B cell (primary cell): ENCODE data around the gene LZTR1. TPM values are rescaled to one million over a fixed set of nuclear protein-coding genes. Genes with fewer than 3 reads are reported as not detected.

Experiments used
- ATAC-seq: fragments of 200-7000 bp; cut with Tn5 transposase; one replicate; pipeline ENCODE4 v1.10.0; 2021; ENCODE audit warnings: low read depth, mild to moderate bottlenecking, moderate number of reproducible peaks, moderate library complexity
- CTCF ChIA-PET: fragments of 350-600 bp; sonication (Branson Sonifier 250); formaldehyde crosslinking; loops from one replicate; lab custom pipeline; 2021; ENCODE audit warnings: antibody characterized with exemption, inconsistent platforms; lab: Charles Lee
- POLR2A ChIA-PET: fragments of 350-600 bp; sonication (Branson Sonifier 250); formaldehyde crosslinking; loops from one replicate; lab custom pipeline; 2021; ENCODE audit warnings: antibody characterized with exemption; lab: Charles Lee
- DNase-seq: peaks from one replicate; pipeline ENCODE4 v3.0.0; 2013
- H2AFZ ChIP-seq: 2 replicates; pipeline ENCODE4 v1.6.1; 2012; ENCODE audit warnings: mild to moderate bottlenecking, low read depth, low read length; ENCODE audit not compliant: insufficient read depth, poor library complexity, severe bottlenecking
- H3K27ac ChIP-seq, 2 donors: 1 replicate in 1 of 2; 2 replicates in 1 of 2; pipeline ENCODE4 v1.5.1; 2012 to 2013; ENCODE audit warnings: low read length in 2 of 2, mild to moderate bottlenecking in 2 of 2, moderate library complexity in 1 of 2
- H3K27me3 ChIP-seq, 4 experiments: fragments of 200-600 bp in 1 of 4; sonication (generic) in 1 of 4; replicated peaks in 1 of 4; 1 replicate in 2 of 4; 2 replicates in 2 of 4; pipeline versions ENCODE4 v1.6.1 to v1.7.0; 2013 to 2016; ENCODE audit warnings: low read length in 3 of 4, mild to moderate bottlenecking in 2 of 4, mixed read lengths in 1 of 4, moderate library complexity in 1 of 4; ENCODE audit not compliant: insufficient read depth in 4 of 4, control insufficient read depth in 3 of 4; ENCODE audit errors: control extremely low read depth in 1 of 4
- H3K36me3 ChIP-seq, 2 experiments: replicated peaks in 1 of 2; 1 replicate in 1 of 2; 2 replicates in 1 of 2; pipeline versions ENCODE4 v1.6.1 to v1.7.1; 2013; ENCODE audit warnings: low read length in 1 of 2; ENCODE audit not compliant: insufficient read depth in 2 of 2, control insufficient read depth in 1 of 2; ENCODE audit errors: control extremely low read depth in 1 of 2, extremely low read depth in 1 of 2
- H3K4me1 ChIP-seq, 2 donors: fragments of 200-600 bp in 1 of 2; sonication (generic) in 1 of 2; 1 replicate in 1 of 2; 2 replicates in 1 of 2; pipeline versions ENCODE4 v1.5.1 to v1.6.1; 2013 to 2017; ENCODE audit warnings: low read length in 2 of 2; ENCODE audit not compliant: control insufficient read depth in 2 of 2, insufficient read depth in 2 of 2
- H3K4me2 ChIP-seq: replicated peaks from 2 replicates; pipeline ENCODE3; 2012; ENCODE audit warnings: mild to moderate bottlenecking, low read depth, low read length; ENCODE audit not compliant: poor library complexity, severe bottlenecking
- H3K4me3 ChIP-seq, 5 experiments: fragments of 200-600 bp in 1 of 5; sonication (generic) in 1 of 5; 1 replicate in 3 of 5; 2 replicates in 2 of 5; pipeline versions ENCODE4 v1.5.1 to v1.7.0; 2011 to 2016; ENCODE audit warnings: low read length in 4 of 5, mild to moderate bottlenecking in 4 of 5, low read depth in 2 of 5, control low read depth in 1 of 5, moderate library complexity in 1 of 5; ENCODE audit not compliant: insufficient read depth in 1 of 5; ENCODE audit errors: control extremely low read depth in 1 of 5, extremely low read depth in 1 of 5
- H3K79me2 ChIP-seq: fragments of 200-600 bp; sonication (generic); one replicate; pipeline ENCODE4 v1.6.0; 2016; ENCODE audit warnings: low read length; ENCODE audit not compliant: control insufficient read depth, insufficient read depth
- H3K9ac ChIP-seq: fragments of 200-600 bp; sonication (generic); 2 replicates; pipeline ENCODE4 v1.6.1; 2017; ENCODE audit warnings: mild to moderate bottlenecking, low read length, moderate library complexity
- H3K9me3 ChIP-seq, 3 donors: one replicate each; pipeline versions ENCODE4 v1.6.1 to v1.7.1; 2013; ENCODE audit warnings: low read length in 2 of 3; ENCODE audit not compliant: control insufficient read depth in 2 of 3, insufficient read depth in 1 of 3; ENCODE audit errors: control extremely low read depth in 1 of 3
- H4K20me1 ChIP-seq: 2 replicates; pipeline ENCODE4 v1.6.0; 2012; ENCODE audit warnings: mild to moderate bottlenecking, low read length; ENCODE audit not compliant: insufficient read depth, control insufficient read depth, poor library complexity, severe bottlenecking
- H3K27ac Mint-ChIP-seq: one replicate; pipeline ENCODE4 v1.8.0; 2021; ENCODE audit warnings: mixed read lengths
- H3K27me3 Mint-ChIP-seq: one replicate; pipeline ENCODE4 v1.8.0; 2021; ENCODE audit warnings: mixed read lengths
- H3K4me1 Mint-ChIP-seq: one replicate; pipeline ENCODE4 v1.8.0; 2021; ENCODE audit warnings: mixed read lengths
- H3K4me3 Mint-ChIP-seq: one replicate; pipeline ENCODE4 v1.8.0; 2021; ENCODE audit warnings: mixed read lengths
- H3K9me3 Mint-ChIP-seq: one replicate; pipeline ENCODE4 v1.8.0; 2022; ENCODE audit warnings: mixed read lengths; ENCODE audit not compliant: insufficient read depth
- EZH2 ChIP-seq: IDR thresholded peaks from 2 replicates; pipeline ENCODE4 v1.6.1; 2012; ENCODE audit warnings: borderline replicate concordance, low read depth, mild to moderate bottlenecking, moderate library complexity, low read length; ENCODE audit not compliant: insufficient read depth, poor library complexity, severe bottlenecking
- WGBS: methylation state at CpG from one replicate; pipeline ENCODE4 v1.1.5; 2013; ENCODE audit warnings: missing lambda C conversion rate; ENCODE audit not compliant: insufficient coverage; 5-methylcytosine and 5-hydroxymethylcytosine counted together
- intact Hi-C: fragments of 100-400 bp; cut with micrococcal nuclease; formaldehyde crosslinking; loops from one replicate; pipeline ENCODE4 v1.10.0; 2022
- polyA plus RNA-seq: library from polyadenylated mRNA; depleted of rRNA; stranded (reverse); fragments of >200 nt; gene quantifications from 2 replicates; pipeline ENCODE4 v1.2.3, GENCODE V29; 2012
- total RNA-seq, 2 donors: library from RNA; stranded (reverse); fragments of 120-200 nt in 1 of 2; gene quantifications; 1 replicate in 1 of 2; 2 replicates in 1 of 2; pipeline versions ENCODE4 v1.2.3 to v1.2.4, GENCODE V29; 2013 to 2022
- TF ChIP-seq, protein P1 (sequence below): fragments of 200-600 bp; IDR thresholded peaks from one replicate; pipeline ENCODE4 v1.8.0; 2022; ENCODE audit warnings: antibody characterized with exemption, mild to moderate bottlenecking

The LZTR1 gene
- total and polyA plus RNA-seq, 2 donors (not counting 1 experiment from before 2014, with no cell fraction given) = 75.7 to 94.8 TPM

- no peak overlapping the region for H3K4me3 ChIP-seq
- H3K9me3 Mint-ChIP-seq = no peaks in the 10 kb centered on the region
- ChIA-PET CTCF (no interaction called here), POLR2A (interaction anchor here (0.7 kb wide), 1 partner anchor 15 kb away, joined by 5 read pairs; no protein-coding TSS in a partner anchor)
- peaks cover 25 to 39% of the 10 kb centered on the region in 2 donors for H3K4me1 ChIP-seq
- H4K20me1 ChIP-seq = no peaks in the 10 kb centered on the region
- no peak overlapping the region for H3K9ac ChIP-seq
- H3K27ac ChIP-seq = no peak overlapping the region
- ATAC-seq (no peak), DNase-seq (no peak)
- peaks cover 3% of the 10 kb centered on the region for H3K27me3 Mint-ChIP-seq
- H3K79me2 ChIP-seq = peaks cover 13% of the 10 kb centered on the region
- no peaks in the 10 kb centered on the region for H3K36me3 ChIP-seq
- TF ChIP-seq, protein P1, sequence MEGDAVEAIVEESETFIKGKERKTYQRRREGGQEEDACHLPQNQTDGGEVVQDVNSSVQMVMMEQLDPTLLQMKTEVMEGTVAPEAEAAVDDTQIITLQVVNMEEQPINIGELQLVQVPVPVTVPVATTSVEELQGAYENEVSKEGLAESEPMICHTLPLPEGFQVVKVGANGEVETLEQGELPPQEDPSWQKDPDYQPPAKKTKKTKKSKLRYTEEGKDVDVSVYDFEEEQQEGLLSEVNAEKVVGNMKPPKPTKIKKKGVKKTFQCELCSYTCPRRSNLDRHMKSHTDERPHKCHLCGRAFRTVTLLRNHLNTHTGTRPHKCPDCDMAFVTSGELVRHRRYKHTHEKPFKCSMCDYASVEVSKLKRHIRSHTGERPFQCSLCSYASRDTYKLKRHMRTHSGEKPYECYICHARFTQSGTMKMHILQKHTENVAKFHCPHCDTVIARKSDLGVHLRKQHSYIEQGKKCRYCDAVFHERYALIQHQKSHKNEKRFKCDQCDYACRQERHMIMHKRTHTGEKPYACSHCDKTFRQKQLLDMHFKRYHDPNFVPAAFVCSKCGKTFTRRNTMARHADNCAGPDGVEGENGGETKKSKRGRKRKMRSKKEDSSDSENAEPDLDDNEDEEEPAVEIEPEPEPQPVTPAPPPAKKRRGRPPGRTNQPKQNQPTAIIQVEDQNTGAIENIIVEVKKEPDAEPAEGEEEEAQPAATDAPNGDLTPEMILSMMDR = no peak
- TF ChIP-seq EZH2 = no peak
- H3K9me3 ChIP-seq = peaks cover 0 to 22% (median 8%) of the 10 kb centered on the region in 3 donors
- no peak overlapping the region for H2AFZ ChIP-seq
- H3K27ac Mint-ChIP-seq = no peak overlapping the region
- H3K27me3 ChIP-seq = peaks cover 0 to 3% (median 0%) of the 10 kb centered on the region in 4 experiments
- intact Hi-C loops = no loop called here
- no peak overlapping the region for H3K4me2 ChIP-seq
- WGBS = 89% methylated on average over 8 of the region's 17 CpGs
- H3K4me3 Mint-ChIP-seq = no peak overlapping the region
- H3K4me1 Mint-ChIP-seq = peaks cover 29% of the 10 kb centered on the region
These were observed 4.5 kb upstream of the LZTR1 start for GRCh38 chr22:20977516-20978170.

DNA sequence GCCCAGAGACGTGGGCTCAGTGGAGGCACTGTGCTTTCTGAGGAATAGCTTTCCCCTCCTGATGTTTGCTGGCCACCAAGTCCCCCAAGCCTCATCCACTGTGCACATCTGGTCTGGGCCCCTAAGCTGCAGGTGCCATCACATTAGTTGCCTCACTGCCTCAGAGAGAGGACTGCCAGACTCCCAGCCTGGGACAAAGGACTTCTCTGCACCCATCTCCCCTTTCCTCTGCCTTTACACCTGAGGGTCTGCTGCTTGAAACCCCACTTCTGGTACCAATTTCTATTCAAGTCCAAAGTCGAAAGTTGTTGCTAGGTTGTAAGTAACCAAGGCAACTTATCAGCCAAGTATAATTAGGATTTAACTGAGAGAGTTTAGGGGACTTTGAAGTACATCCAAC, 3.7 kb upstream of the LZTR1 start:
- ATAC-seq = no peak
- Histone ChIP-seq H2AFZ (no peak overlapping the region), H3K4me2 (no peak overlapping the region), H3K79me2 (peaks cover 18% of the 10 kb centered on the region), H3K36me3 (no peaks in the 10 kb centered on the region), H3K4me3 (no peak overlapping the region), H3K27me3 (peaks cover 0 to 3% (median 0%) of the 10 kb centered on the region in 4 experiments), H4K20me1 (no peaks in the 10 kb centered on the region), H3K4me1 (peaks cover 24 to 36% of the 10 kb centered on the region in 2 donors), H3K27ac (no peak overlapping the region), H3K9ac (no peak overlapping the region), H3K9me3 (peaks cover 0 to 22% (median 8%) of the 10 kb centered on the region in 3 donors)
- TF ChIP-seq EZH2 = no peak
- TF ChIP-seq, protein P1 = no peak
- Mint-ChIP-seq H3K27me3 (peaks cover 3% of the 10 kb centered on the region), H3K9me3 (no peaks in the 10 kb centered on the region), H3K4me1 (peaks cover 31% of the 10 kb centered on the region), H3K4me3 (no peak overlapping the region), H3K27ac (no peak overlapping the region)
- intact Hi-C loops = no loop called here
- ChIA-PET CTCF (no interaction called here), POLR2A (interaction anchor here (0.7 kb wide), 1 partner anchor 16 kb away, joined by 5 read pairs; no protein-coding TSS in a partner anchor)
- DNase-seq = no peak
- WGBS = 57% methylated on average over 1 of the region's 2 CpGs
